ENCODE results near the gene BDKRB2.

GRCh38 chr14:96268431-96269358 lies 64.1 kb downstream of the BDKRB2 start:
- TF ChIP-seq CTCF (IDR thresholded peaks at IDR 0.05) (no peak), EZH2 (IDR thresholded peaks at IDR 0.05; ENCODE audit: borderline replicate concordance, insufficient read depth, low read depth, low read length, poor library complexity, severe bottlenecking) (no peak)

Measured in B cell (primary cell).